Neural cell (in vitro differentiated cells): ENCODE data around the gene DUS1L. TPM values are rescaled to one million over a fixed set of nuclear protein-coding genes. Genes with fewer than 3 reads are reported as not detected.

Experiments used
- H2AFZ ChIP-seq: fragments of 200-600, 300-800 bp; sonication (generic), shearing (Covaris generic); 2 replicates; pipeline ENCODE4 v1.6.0; 2014; ENCODE audit warnings: low read depth, mild to moderate bottlenecking, antibody characterized with exemption, low read length, moderate library complexity
- H3F3A ChIP-seq: fragments of 200-600 bp; shearing (Covaris generic); 2 replicates; pipeline ENCODE4 v1.6.1; 2016; ENCODE audit warnings: mild to moderate bottlenecking, moderate library complexity, mixed read lengths, antibody characterized with exemption, low read length; ENCODE audit not compliant: insufficient read depth, poor library complexity, severe bottlenecking
- H3K27ac ChIP-seq: fragments of 200-600, 300-800 bp; sonication (generic), shearing (Covaris generic); 2 replicates; pipeline ENCODE4 v1.5.1; 2014; ENCODE audit warnings: mild to moderate bottlenecking, low read length, moderate library complexity
- H3K27me3 ChIP-seq: fragments of 300-800, 200-600 bp; sonication (generic), shearing (Covaris generic); 2 replicates; pipeline ENCODE4 v1.6.0; 2014; ENCODE audit warnings: mild to moderate bottlenecking, low read depth, low read length, moderate library complexity; ENCODE audit not compliant: insufficient read depth
- H3K36me3 ChIP-seq: fragments of 300-800, 200-600 bp; sonication (generic), shearing (Covaris generic); 2 replicates; pipeline ENCODE4 v1.5.1; 2014; ENCODE audit warnings: mild to moderate bottlenecking, antibody characterized with exemption, low read length, moderate library complexity; ENCODE audit not compliant: insufficient read depth
- H3K4me2 ChIP-seq: fragments of 300-800, 200-600 bp; sonication (generic), shearing (Covaris generic); 2 replicates; pipeline ENCODE4 v1.6.0; 2014; ENCODE audit warnings: mild to moderate bottlenecking, low read length
- H3K4me3 ChIP-seq: fragments of 300-800, 200-600 bp; sonication (generic), shearing (Covaris generic); 2 replicates; pipeline ENCODE4 v1.5.1; 2014; ENCODE audit warnings: mild to moderate bottlenecking, low read length, moderate library complexity
- H3K79me2 ChIP-seq: fragments of 200-600 bp; shearing (Covaris generic); replicated peaks from 2 replicates; pipeline ENCODE4 v1.6.0; 2014; ENCODE audit warnings: mild to moderate bottlenecking, low read length, moderate library complexity; ENCODE audit not compliant: insufficient read depth
- H3K9ac ChIP-seq: fragments of 300-800, 200-600 bp; sonication (generic), shearing (Covaris generic); 2 replicates; pipeline ENCODE4 v1.6.1; 2016; ENCODE audit warnings: mild to moderate bottlenecking, low read length, mixed read lengths
- H3K9me2 ChIP-seq: fragments of 200-600 bp; shearing (Covaris generic); 2 replicates; pipeline ENCODE4 v1.6.1; 2016; ENCODE audit warnings: mild to moderate bottlenecking, low read length, mixed read lengths; ENCODE audit not compliant: insufficient read depth
- H3K9me3 ChIP-seq: fragments of 200-600, 300-800 bp; sonication (generic), shearing (Covaris generic); 2 replicates; pipeline ENCODE4 v1.6.1; 2016; ENCODE audit warnings: mild to moderate bottlenecking, mixed run types, low read length, moderate library complexity, mixed read lengths
- H4K20me1 ChIP-seq: fragments of 200-600 bp; shearing (Covaris generic); 2 replicates; pipeline ENCODE4 v1.6.1; 2016; ENCODE audit warnings: mild to moderate bottlenecking, mixed run types; ENCODE audit not compliant: insufficient read depth
- EP300 ChIP-seq: fragments of 450-650 bp; conservative IDR thresholded peaks from 2 replicates; pipeline ENCODE4 v1.6.1; 2014; ENCODE audit warnings: antibody characterized with exemption, mild to moderate bottlenecking, moderate library complexity; ENCODE audit not compliant: poor library complexity, severe bottlenecking
- EZH2 ChIP-seq: fragments of 200-600, 300-800 bp; shearing (Covaris generic), sonication (generic); IDR thresholded peaks from 2 replicates; pipeline ENCODE4 v1.6.1; 2014; ENCODE audit warnings: antibody characterized with exemption, low read length, borderline replicate concordance, mild to moderate bottlenecking; ENCODE audit not compliant: insufficient read depth, poor library complexity, severe bottlenecking
- MXI1 ChIP-seq: fragments of 450-650 bp; conservative IDR thresholded peaks from 2 replicates; pipeline ENCODE4 v1.6.1; 2014; ENCODE audit warnings: antibody characterized with exemption, mild to moderate bottlenecking; ENCODE audit not compliant: poor library complexity, severe bottlenecking
- POLR2AphosphoS5 ChIP-seq: IDR thresholded peaks from 2 replicates; pipeline ENCODE4 v1.6.1; 2012
- RAD21 ChIP-seq: fragments of 450-650 bp; conservative IDR thresholded peaks from 2 replicates; pipeline ENCODE4 v1.6.1; 2014; ENCODE audit warnings: antibody characterized with exemption, mild to moderate bottlenecking, moderate library complexity
- REST ChIP-seq: IDR thresholded peaks from 2 replicates; pipeline ENCODE4 v1.6.1; 2012; ENCODE audit warnings: borderline replicate concordance
- SMC3 ChIP-seq: fragments of 450-650 bp; conservative IDR thresholded peaks from 2 replicates; pipeline ENCODE4 v1.6.1; 2014; ENCODE audit warnings: antibody characterized with exemption, mild to moderate bottlenecking, moderate library complexity; ENCODE audit not compliant: poor library complexity
- TAF1 ChIP-seq: IDR thresholded peaks from 2 replicates; pipeline ENCODE4 v1.6.1; 2012; ENCODE audit warnings: low read depth
- polyA plus RNA-seq: library from polyadenylated mRNA; depleted of rRNA; stranded (reverse); fragments of >200 nt; gene quantifications from 2 replicates; pipeline ENCODE4 v1.2.3, GENCODE V29; 2014
- TF ChIP-seq, protein P1 (sequence below): fragments of 450-650 bp; IDR thresholded peaks from 2 replicates; pipeline ENCODE4 v1.5.1; 2014; ENCODE audit warnings: antibody characterized with exemption, mild to moderate bottlenecking, moderate library complexity; ENCODE audit not compliant: poor library complexity, severe bottlenecking

DUS1L gene
- polyA plus RNA-seq, 1 donor from 2014 or later: 100 TPM

- no peaks in the 10 kb centered on the region for H3K9me3 ChIP-seq
- no peak overlapping the region for H3K4me3 ChIP-seq
- TF ChIP-seq, protein P1, sequence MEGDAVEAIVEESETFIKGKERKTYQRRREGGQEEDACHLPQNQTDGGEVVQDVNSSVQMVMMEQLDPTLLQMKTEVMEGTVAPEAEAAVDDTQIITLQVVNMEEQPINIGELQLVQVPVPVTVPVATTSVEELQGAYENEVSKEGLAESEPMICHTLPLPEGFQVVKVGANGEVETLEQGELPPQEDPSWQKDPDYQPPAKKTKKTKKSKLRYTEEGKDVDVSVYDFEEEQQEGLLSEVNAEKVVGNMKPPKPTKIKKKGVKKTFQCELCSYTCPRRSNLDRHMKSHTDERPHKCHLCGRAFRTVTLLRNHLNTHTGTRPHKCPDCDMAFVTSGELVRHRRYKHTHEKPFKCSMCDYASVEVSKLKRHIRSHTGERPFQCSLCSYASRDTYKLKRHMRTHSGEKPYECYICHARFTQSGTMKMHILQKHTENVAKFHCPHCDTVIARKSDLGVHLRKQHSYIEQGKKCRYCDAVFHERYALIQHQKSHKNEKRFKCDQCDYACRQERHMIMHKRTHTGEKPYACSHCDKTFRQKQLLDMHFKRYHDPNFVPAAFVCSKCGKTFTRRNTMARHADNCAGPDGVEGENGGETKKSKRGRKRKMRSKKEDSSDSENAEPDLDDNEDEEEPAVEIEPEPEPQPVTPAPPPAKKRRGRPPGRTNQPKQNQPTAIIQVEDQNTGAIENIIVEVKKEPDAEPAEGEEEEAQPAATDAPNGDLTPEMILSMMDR: no peak
- TF ChIP-seq TAF1: no peak
- no peak for TF ChIP-seq POLR2AphosphoS5
- TF ChIP-seq MXI1: no peak
- TF ChIP-seq REST: no peak
- no peak for TF ChIP-seq EP300
- TF ChIP-seq SMC3: no peak
- TF ChIP-seq EZH2: no peak
- no peak for TF ChIP-seq RAD21
- no peak overlapping the region for H3K4me2 ChIP-seq
- no peak overlapping the region for H3K9ac ChIP-seq
- H3K79me2 ChIP-seq: no peaks in the 10 kb centered on the region
- H3K27ac ChIP-seq: no peak overlapping the region
- no peaks in the 10 kb centered on the region for H3K36me3 ChIP-seq
- no peak overlapping the region for H2AFZ ChIP-seq
- H3F3A ChIP-seq: peaks cover 4% of the 10 kb centered on the region
- no peaks in the 10 kb centered on the region for H4K20me1 ChIP-seq
- H3K9me2 ChIP-seq: no peaks in the 10 kb centered on the region
- no peaks in the 10 kb centered on the region for H3K27me3 ChIP-seq
Observed at GRCh38 chr17:82042649-82043048, 23.0 kb downstream of the DUS1L start.

GRCh38 chr17:82041144-82041814 lies 24.3 kb downstream of the DUS1L start:
- Histone ChIP-seq H3K36me3 (no peaks in the 10 kb centered on the region), H3K4me2 (no peak overlapping the region), H3K27me3 (no peaks in the 10 kb centered on the region), H3K9ac (no peak overlapping the region), H3K9me2 (no peaks in the 10 kb centered on the region), H3F3A (peaks cover 8% of the 10 kb centered on the region), H2AFZ (no peak overlapping the region), H3K9me3 (no peaks in the 10 kb centered on the region), H3K79me2 (no peaks in the 10 kb centered on the region), H3K4me3 (no peak overlapping the region), H3K27ac (no peak overlapping the region), H4K20me1 (no peaks in the 10 kb centered on the region)
- TF ChIP-seq POLR2AphosphoS5: no peak
- TF ChIP-seq TAF1: no peak
- TF ChIP-seq SMC3: no peak
- TF ChIP-seq EP300: no peak
- TF ChIP-seq, protein P1: no peak
- TF ChIP-seq MXI1: no peak
- no peak for TF ChIP-seq REST
- no peak for TF ChIP-seq RAD21
- no peak for TF ChIP-seq EZH2
